Endothelial cell of umbilical vein (primary cell): ENCODE data around the gene NOD1. TPM values are rescaled to one million over a fixed set of nuclear protein-coding genes. Genes with fewer than 3 reads are reported as not detected.
A peak's percentile ranks its signal among the peaks of the same experiment; 100 is the strongest.

Experiments used
- BruUV-seq: library from RNA; stranded (reverse); fragments of 400-500 nt; replicated peaks from 2 replicates; lab custom pipeline; 2021; lab: Mats Ljungman, UMichigan
- CTCF ChIA-PET: fragments of 300-600, 350-600 bp; sonication (Branson Sonifier 250); formaldehyde crosslinking; loops from one replicate; lab custom pipeline; 2021; ENCODE audit warnings: antibody characterized with exemption, inconsistent platforms; lab: Charles Lee
- POLR2A ChIA-PET: fragments of 300-600, 350-600 bp; sonication (Branson Sonifier 250); formaldehyde crosslinking; loops from one replicate; lab custom pipeline; 2021; ENCODE audit warnings: antibody characterized with exemption, inconsistent platforms; lab: Charles Lee
- DNase-seq: peaks from one replicate; pipeline ENCODE4 v3.0.0-alpha.2; 2011; ENCODE audit warnings: low read depth, low spot score
- FAIRE-seq: peaks from 2 replicates; lab custom pipeline; 2011; peaks lifted over from hg19 to GRCh38; lab: Jason Lieb, UNC
- H2AFZ ChIP-seq: 2 replicates; pipeline ENCODE4 v1.6.0; 2012; ENCODE audit warnings: low read depth, low read length, control low read depth, inconsistent platforms
- H3K27ac ChIP-seq: 2 replicates; pipeline ENCODE4 v1.5.1; 2011; ENCODE audit warnings: low read depth, mild to moderate bottlenecking, control low read depth, low read length, moderate library complexity; ENCODE audit not compliant: insufficient read depth
- H3K27me3 ChIP-seq, 2 experiments: 2 replicates each; pipeline versions ENCODE4 v1.6.0 to v1.6.1; 2011; ENCODE audit warnings: low read length in 2 of 2, mixed read lengths in 1 of 2; ENCODE audit not compliant: control insufficient read depth in 2 of 2, insufficient read depth in 2 of 2
- H3K36me3 ChIP-seq, 2 experiments: 2 replicates in 1 of 2; 3 replicates in 1 of 2; pipeline ENCODE4 v1.5.1; 2011; ENCODE audit warnings: low read length in 2 of 2, mild to moderate bottlenecking in 1 of 2, moderate library complexity in 1 of 2; ENCODE audit not compliant: control insufficient read depth in 2 of 2, insufficient read depth in 2 of 2; ENCODE audit errors: extremely low read depth in 1 of 2
- H3K4me1 ChIP-seq: 3 replicates; pipeline ENCODE4 v1.5.1; 2011; ENCODE audit warnings: mild to moderate bottlenecking, low read length; ENCODE audit not compliant: control insufficient read depth, insufficient read depth; ENCODE audit errors: extremely low read depth
- H3K4me2 ChIP-seq: 2 replicates; pipeline ENCODE4 v1.6.1; 2011; ENCODE audit warnings: low read length, control low read depth, mixed read lengths; ENCODE audit not compliant: insufficient read depth
- H3K4me3 ChIP-seq, 3 experiments: fragments of 200-600 bp in 1 of 3; sonication (generic), shearing (Covaris generic) in 1 of 3; replicated peaks in 1 of 3; 2 replicates each; pipeline ENCODE4 v1.5.1; 2011 to 2016; ENCODE audit warnings: control low read depth in 3 of 3, low read length in 3 of 3, mild to moderate bottlenecking in 2 of 3, inconsistent platforms in 1 of 3, low read depth in 1 of 3, moderate library complexity in 1 of 3; ENCODE audit not compliant: insufficient read depth in 1 of 3
- H3K79me2 ChIP-seq: 2 replicates; pipeline ENCODE4 v1.6.0; 2012; ENCODE audit warnings: low read length, inconsistent platforms; ENCODE audit not compliant: control insufficient read depth, insufficient read depth
- H3K9ac ChIP-seq: replicated peaks from 2 replicates; pipeline ENCODE3; 2011; ENCODE audit warnings: low read length, control low read depth; ENCODE audit not compliant: insufficient read depth; ENCODE audit errors: extremely low read depth
- H3K9me1 ChIP-seq: replicated peaks from 3 replicates; pipeline ENCODE4 v1.6.0; 2011; ENCODE audit warnings: mild to moderate bottlenecking, low read length; ENCODE audit not compliant: control insufficient read depth, insufficient read depth; ENCODE audit errors: extremely low read depth
- H3K9me3 ChIP-seq: replicated peaks from 2 replicates; pipeline ENCODE4 v1.5.1; 2012; ENCODE audit warnings: low read length, inconsistent platforms; ENCODE audit not compliant: control insufficient read depth, insufficient read depth
- H4K20me1 ChIP-seq: replicated peaks from 2 replicates; pipeline ENCODE3; 2011; ENCODE audit warnings: mild to moderate bottlenecking, low read length; ENCODE audit not compliant: control insufficient read depth, insufficient read depth; ENCODE audit errors: extremely low read depth
- CTCF ChIP-seq, 2 donors: IDR thresholded peaks; 1 replicate in 1 of 2; 2 replicates in 1 of 2; pipeline ENCODE4 v1.5.1; 2011; ENCODE audit warnings: low read length in 2 of 2, mild to moderate bottlenecking in 2 of 2, moderate library complexity in 2 of 2, control low read depth in 1 of 2, inconsistent platforms in 1 of 2, low read depth in 1 of 2; ENCODE audit not compliant: insufficient read depth in 1 of 2; ENCODE audit errors: extremely low read depth in 1 of 2
- EZH2 ChIP-seq: IDR thresholded peaks from 2 replicates; pipeline ENCODE4 v1.6.1; 2012; ENCODE audit warnings: borderline replicate concordance, low read depth, mild to moderate bottlenecking, moderate library complexity, low read length, inconsistent platforms; ENCODE audit not compliant: severe bottlenecking
- FOS ChIP-seq: IDR thresholded peaks from 2 replicates; pipeline ENCODE4 v1.6.1; 2011; ENCODE audit warnings: mild to moderate bottlenecking, low read length, moderate library complexity, borderline replicate concordance; ENCODE audit not compliant: insufficient read depth
- GATA2 ChIP-seq: IDR thresholded peaks from 2 replicates; pipeline ENCODE4 v1.7.0; 2011; ENCODE audit warnings: low read depth, mild to moderate bottlenecking, moderate library complexity, mixed read lengths, low read length; ENCODE audit not compliant: insufficient read length, insufficient read depth
- JUN ChIP-seq: IDR thresholded peaks from 2 replicates; pipeline ENCODE4 v1.6.1; 2011; ENCODE audit warnings: borderline replicate concordance, low read depth; ENCODE audit not compliant: insufficient read length, insufficient read depth
- MAX ChIP-seq: IDR thresholded peaks from 2 replicates; pipeline ENCODE4 v1.6.1; 2011; ENCODE audit not compliant: insufficient read depth, insufficient read length
- MYC ChIP-seq: IDR thresholded peaks from one replicate; pipeline ENCODE4 v1.6.1; 2011; ENCODE audit warnings: mild to moderate bottlenecking, low read depth, low read length
- POLR2A ChIP-seq: IDR thresholded peaks from 2 replicates; pipeline ENCODE4 v1.6.1; 2012; ENCODE audit warnings: low read depth, mild to moderate bottlenecking, control low read depth, low read length
- POLR2AphosphoS5 ChIP-seq: IDR thresholded peaks from 2 replicates; pipeline ENCODE4 v1.6.1; 2012; ENCODE audit warnings: low read depth, mild to moderate bottlenecking, control low read depth, low read length, moderate library complexity; ENCODE audit not compliant: insufficient read depth
- dilution Hi-C: fragments of 300-500 bp; cut with MboI; formaldehyde crosslinking; loops from one replicate; pipeline ENCODE4 v1.15.0; 2019; ENCODE audit warnings: low sequenced_read_pairs; ENCODE audit not compliant: extremely low pct_ligation_motif_present
- intact Hi-C: fragments of 100-400 bp; cut with micrococcal nuclease; formaldehyde crosslinking; loops from one replicate; pipeline ENCODE4 v1.10.0; 2022
- polyA plus RNA-seq, 4 experiments: library from polyadenylated mRNA; depleted of rRNA in 3 of 4; stranded (reverse) in 3 of 4; unstranded in 1 of 4; fragments of >200 nt; gene quantifications; 2 replicates each; pipeline versions ENCODE4 v1.2.1 to v1.2.3, GENCODE V29; 2011 to 2012; ENCODE audit warnings: missing spikeins in 1 of 4
- total RNA-seq: library from RNA; stranded (reverse); gene quantifications from 2 replicates; pipeline ENCODE4 v1.2.3, GENCODE V29; 2021

NOD1 gene
- total and polyA plus RNA-seq, 2 donors (not counting 3 experiments of a cell fraction or from before 2014, with no cell fraction given), result 22.1 to 39.2 TPM

GRCh38 chr7:30466266-30466665 lies 12.3 kb downstream of the NOD1 start:
- no TSS peak for BruUV-seq
- CTCF ChIA-PET, result interaction anchor here (0.6 to 0.9 kb wide), 3 partner anchors 12 to 98 kb away, joined by 3 to 4 read pairs (median 3); partner anchors contain the start of gene NOD1
- Histone ChIP-seq H3K36me3 (peaks cover 0 to 4% of the 10 kb centered on the region in 2 experiments), H3K4me3 (no peak overlapping the region), H4K20me1 (no peaks in the 10 kb centered on the region), H3K4me2 (no peak overlapping the region), H3K79me2 (peaks cover 64% of the 10 kb centered on the region), H3K27me3 (no peaks in the 10 kb centered on the region), H3K4me1 (peaks cover 31% of the 10 kb centered on the region), H3K9me3 (no peaks in the 10 kb centered on the region), H3K9ac (no peak overlapping the region), H3K9me1 (no peaks in the 10 kb centered on the region), H3K27ac (no peak overlapping the region), H2AFZ (no peak overlapping the region)
- intact Hi-C loops (loop anchor here (5.0 kb wide), 1 partner anchor 304 kb away; no protein-coding TSS in a partner anchor), dilution Hi-C loops (no loop called here)
- peak; percentile 18 for FAIRE-seq
- POLR2A ChIA-PET, result no interaction called here
- TF ChIP-seq POLR2AphosphoS5, result no peak
- no peak for TF ChIP-seq EZH2
- TF ChIP-seq CTCF (IDR thresholded peaks at IDR 0.05; ENCODE audit: extremely low read depth in 1 of 2, insufficient read depth in 1 of 2, low read depth in 1 of 2, low read length in 2 of 2), result no peak
- TF ChIP-seq MYC, result no peak
- TF ChIP-seq POLR2A, result no peak
- no peak for TF ChIP-seq MAX
- TF ChIP-seq JUN, result no peak
- no peak for TF ChIP-seq GATA2
- TF ChIP-seq FOS, result no peak
- DNase-seq, result no peak
